A549 (cell line): ENCODE results near the gene ASAP2. TPM values are rescaled to one million over a fixed set of nuclear protein-coding genes. Genes with fewer than 3 reads are reported as not detected.

ENCODE experiments used
- ATAC-seq, 2 experiments: fragments of 200-7000 bp in 1 of 2; fragments of >200 bp in 1 of 2; cut with Nextera tagmentation in 1 of 2; cut with Tn5 transposase in 1 of 2; 3 replicates each; pipeline versions ENCODE4 v1.8.0 to v1.9.1; 2018 to 2020; ENCODE audit warnings: mild to moderate bottlenecking in 1 of 2, moderate library complexity in 1 of 2
- CTCF ChIA-PET: fragments of 300-600 bp; sonication (Branson Sonifier 250); formaldehyde crosslinking; extraction: SDS; loops from one replicate; lab custom pipeline; 2021; ENCODE audit warnings: antibody characterized with exemption, inconsistent platforms; lab: Yijun Ruan, JAX
- POLR2A ChIA-PET: fragments of 350-600 bp; formaldehyde crosslinking; extraction: SDS; loops from one replicate; lab custom pipeline; 2021; ENCODE audit warnings: antibody characterized with exemption, inconsistent platforms; lab: Yijun Ruan, JAX
- DNase-seq, 2 experiments: peaks; one replicate each; pipeline versions ENCODE4 v3.0.0 to v3.0.0-alpha.2; 2011 to 2016; ENCODE audit warnings: low read depth in 1 of 2, low spot score in 1 of 2
- FAIRE-seq: peaks from 2 replicates; lab custom pipeline; 2011; peaks lifted over from hg19 to GRCh38; lab: Jason Lieb, UNC
- H3K27ac ChIP-seq, 2 experiments: fragments of >200 bp; sonication (Bioruptor Twin); formaldehyde crosslinking; 3 replicates each; pipeline ENCODE4 v1.5.1; 2016 to 2017
- H3K4me1 ChIP-seq: fragments of >200 bp; sonication (Bioruptor Twin); formaldehyde crosslinking; 3 replicates; pipeline ENCODE4 v1.6.1; 2016
- H3K4me2 ChIP-seq: fragments of >200 bp; sonication (Bioruptor Twin); formaldehyde crosslinking; 3 replicates; pipeline ENCODE4 v1.6.1; 2016
- H3K4me3 ChIP-seq: fragments of >200 bp; sonication (Bioruptor Twin); formaldehyde crosslinking; 3 replicates; pipeline ENCODE4 v1.5.1; 2016
- H3K9me3 ChIP-seq: fragments of >200 bp; sonication (Bioruptor Twin); formaldehyde crosslinking; 3 replicates; pipeline ENCODE4 v1.6.1; 2016
- BHLHE40 ChIP-seq: IDR thresholded peaks from 2 replicates; pipeline ENCODE4 v1.6.1; 2012; ENCODE audit warnings: low read depth, low read length, inconsistent platforms
- CHD2 ChIP-seq: fragments of 150-350 bp; IDR thresholded peaks from 2 replicates; pipeline ENCODE4 v1.6.1; 2014; ENCODE audit warnings: low read length; ENCODE audit not compliant: partially characterized antibody
- CHD4 ChIP-seq: fragments of 200-600 bp; sonication (generic); IDR thresholded peaks from 2 replicates; pipeline ENCODE4 v1.6.1; 2016; ENCODE audit warnings: antibody characterized with exemption, mild to moderate bottlenecking, borderline replicate concordance
- EHMT2 ChIP-seq: fragments of 200-600 bp; sonication (generic); IDR thresholded peaks from 2 replicates; pipeline ENCODE4 v1.6.1; 2016; ENCODE audit warnings: antibody characterized with exemption, low read depth, mild to moderate bottlenecking, moderate library complexity
- ESRRA ChIP-seq: fragments of 150-350 bp; IDR thresholded peaks from 2 replicates; pipeline ENCODE4 v1.6.1; 2014; ENCODE audit warnings: mild to moderate bottlenecking, low read length, borderline replicate concordance
- FOSB ChIP-seq: fragments of 250-450 bp; sonication (Bioruptor Pico); IDR thresholded peaks from 2 replicates; pipeline ENCODE4 v1.5.0; 2020; ENCODE audit warnings: mild to moderate bottlenecking, moderate library complexity
- FOSL2 ChIP-seq, 2 experiments: fragments of 450-650 bp in 1 of 2; fragments of >200 bp in 1 of 2; sonication (Bioruptor Twin) in 1 of 2; formaldehyde crosslinking; IDR thresholded peaks; 2 replicates each; pipeline versions ENCODE4 v1.5.0 to v1.6.1; 2016 to 2020; ENCODE audit warnings: mild to moderate bottlenecking in 1 of 2, moderate library complexity in 1 of 2
- FOXS1 ChIP-seq: fragments of 250-450 bp; sonication (Bioruptor Pico); IDR thresholded peaks from 2 replicates; pipeline ENCODE4 v1.5.0; 2020; ENCODE audit warnings: mild to moderate bottlenecking, moderate library complexity
- GATA3 ChIP-seq: IDR thresholded peaks from 2 replicates; pipeline ENCODE4 v1.6.1; 2012; ENCODE audit warnings: borderline replicate concordance
- HDAC2 ChIP-seq: fragments of 200-600 bp; sonication (generic); IDR thresholded peaks from 2 replicates; pipeline ENCODE4 v1.6.1; 2016
- HES2 ChIP-seq: fragments of >200 bp; sonication (Bioruptor Twin); formaldehyde crosslinking; IDR thresholded peaks from 2 replicates; pipeline ENCODE4 v1.6.1; 2016
- HOXB13 ChIP-seq: fragments of 250-450 bp; sonication (Bioruptor Pico); IDR thresholded peaks from 2 replicates; pipeline ENCODE4 v1.5.0; 2020; ENCODE audit warnings: low read depth, mild to moderate bottlenecking, moderate library complexity
- JUN ChIP-seq, 2 experiments: fragments of >200 bp; sonication (Bioruptor Twin); formaldehyde crosslinking; IDR thresholded peaks; 2 replicates in 1 of 2; 3 replicates in 1 of 2; pipeline ENCODE4 v1.6.1; 2016 to 2017
- JUNB ChIP-seq: fragments of >200 bp; sonication (Bioruptor Twin); formaldehyde crosslinking; IDR thresholded peaks from 2 replicates; pipeline ENCODE4 v1.6.1; 2016
- KDM5A ChIP-seq: fragments of 200-600 bp; sonication (generic); IDR thresholded peaks from 2 replicates; pipeline ENCODE4 v1.6.1; 2016; ENCODE audit warnings: antibody characterized with exemption, mild to moderate bottlenecking
- MYC ChIP-seq: IDR thresholded peaks from 2 replicates; pipeline ENCODE4 v1.6.1; 2012; ENCODE audit warnings: mild to moderate bottlenecking, inconsistent platforms, low read length, improper control_type of control experiment, borderline replicate concordance
- NPAS2 ChIP-seq: fragments of 250-450 bp; sonication (Bioruptor Pico); IDR thresholded peaks from 2 replicates; pipeline ENCODE4 v1.8.0; 2022; ENCODE audit warnings: mild to moderate bottlenecking, moderate library complexity, borderline replicate concordance
- POLR2A ChIP-seq: IDR thresholded peaks from 2 replicates; pipeline ENCODE4 v1.6.1; 2012; ENCODE audit warnings: mild to moderate bottlenecking, low read length
- RCOR1 ChIP-seq: fragments of 150-350 bp; IDR thresholded peaks from 2 replicates; pipeline ENCODE4 v1.6.1; 2014; ENCODE audit warnings: antibody characterized with exemption, low read length, low read depth
- RFX5 ChIP-seq: fragments of 450-650 bp; IDR thresholded peaks from 2 replicates; pipeline ENCODE4 v1.7.1; 2014; ENCODE audit warnings: antibody characterized with exemption, mild to moderate bottlenecking, moderate library complexity
- SMC3 ChIP-seq: fragments of >200 bp; sonication (Bioruptor Twin); formaldehyde crosslinking; IDR thresholded peaks from 3 replicates; pipeline ENCODE4 v1.6.1; 2018; ENCODE audit warnings: inconsistent platforms
- SREBF2 ChIP-seq: fragments of 450-650 bp; IDR thresholded peaks from 2 replicates; pipeline ENCODE4 v1.6.1; 2014; ENCODE audit warnings: mild to moderate bottlenecking, moderate library complexity
- TP53 ChIP-seq: fragments of 250-450 bp; sonication (Bioruptor Pico); IDR thresholded peaks from 2 replicates; pipeline ENCODE4 v1.5.0; 2021; ENCODE audit warnings: mild to moderate bottlenecking, moderate library complexity
- WGBS: methylation state at CpG from one replicate; pipeline ENCODE4 v1.1.6; 2017; ENCODE audit errors: missing lambda C conversion rate; 5-methylcytosine and 5-hydroxymethylcytosine counted together
- polyA plus RNA-seq, 4 experiments: library from polyadenylated mRNA; depleted of rRNA in 3 of 4; stranded (reverse); fragments of >200 nt; fragmentation: RNase III in 1 of 4; extraction: RNeasy Plus Mini Kit Qiagen cat#74134 plus additional on column Dnase treatment in 1 of 4; gene quantifications; 2 replicates in 3 of 4; 3 replicates in 1 of 4; pipeline ENCODE4 v1.2.3, GENCODE V29; 2011 to 2017
- TF ChIP-seq, protein P1 (sequence below): IDR thresholded peaks from 2 replicates; pipeline ENCODE4 v1.6.1; 2012
- TF ChIP-seq, protein P2 (sequence below): IDR thresholded peaks from 2 replicates; pipeline ENCODE4 v1.6.1; 2012; ENCODE audit warnings: low read depth, borderline replicate concordance
- TF ChIP-seq, protein P3 (sequence below): fragments of >200 bp; sonication (Bioruptor Twin); formaldehyde crosslinking; IDR thresholded peaks from 3 replicates; pipeline ENCODE4 v1.5.1; 2016
- TF ChIP-seq, protein P4 (sequence below): fragments of 200-600 bp; sonication (generic); IDR thresholded peaks from 2 replicates; pipeline ENCODE4 v1.6.1; 2016; ENCODE audit warnings: antibody characterized with exemption, mild to moderate bottlenecking, moderate library complexity
- TF ChIP-seq, protein P5 (sequence below): fragments of 250-450 bp; sonication (Bioruptor Pico); IDR thresholded peaks from 2 replicates; pipeline ENCODE4 v1.5.0; 2020; ENCODE audit warnings: low read depth, mild to moderate bottlenecking, moderate library complexity

ASAP2 gene
- polyA plus RNA-seq, 2 of the 4 experiments (the other 2 are of a cell fraction): 17.8 to 27.9 TPM

GRCh38 chr2:9422321-9423099 is 215.9 kb downstream of the ASAP2 start (continued):
- TF ChIP-seq, protein P1, sequence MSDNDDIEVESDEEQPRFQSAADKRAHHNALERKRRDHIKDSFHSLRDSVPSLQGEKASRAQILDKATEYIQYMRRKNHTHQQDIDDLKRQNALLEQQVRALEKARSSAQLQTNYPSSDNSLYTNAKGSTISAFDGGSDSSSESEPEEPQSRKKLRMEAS: peak; percentile 89
- TF ChIP-seq, all 56 proteins: peak for 5

DNA sequence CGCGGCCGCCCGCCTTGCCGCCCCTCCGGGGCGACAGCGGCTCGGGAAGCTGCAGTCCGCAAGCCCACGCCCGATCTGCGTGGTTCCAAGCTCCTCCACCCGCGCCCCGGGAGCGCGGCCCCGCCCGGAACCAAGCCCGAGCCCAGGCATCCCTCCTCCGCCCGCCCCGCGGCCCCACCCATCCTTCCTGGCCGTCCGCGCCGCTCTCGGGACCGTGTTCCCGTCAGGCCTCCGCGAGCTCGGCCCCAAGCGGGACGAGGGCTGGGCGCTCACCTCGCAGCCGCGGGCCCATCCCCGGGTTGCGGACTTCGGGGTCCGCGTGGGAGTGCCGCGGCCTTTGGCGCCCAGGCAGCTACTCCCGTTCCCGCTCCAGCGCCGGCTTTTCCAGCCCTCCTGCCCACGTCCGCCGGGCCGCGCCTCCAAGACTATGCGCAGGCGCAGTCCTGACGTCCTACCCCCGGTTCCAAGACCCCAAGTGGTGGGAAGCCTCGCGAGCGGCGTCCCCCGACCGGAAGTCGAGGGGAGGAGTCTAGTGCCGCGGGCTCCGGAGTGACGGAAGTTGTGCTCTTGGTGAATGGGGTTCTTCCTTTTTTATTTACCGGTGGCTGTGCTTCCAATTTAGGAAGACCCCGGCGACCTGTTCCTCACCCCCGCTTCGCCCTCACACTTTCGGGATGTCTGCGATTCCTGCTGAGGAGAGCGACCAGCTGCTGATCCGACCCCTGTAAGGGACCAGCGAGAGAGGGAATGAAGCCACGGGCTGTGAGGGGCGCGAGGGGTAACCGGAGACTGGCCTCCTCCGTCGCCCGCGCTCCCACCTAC is 216.7 kb downstream of the ASAP2 start, which contains the start of the genes CPSF3 and ITGB1BP1:
Gene CPSF3 (plus strand): TSS at position 555 of the 822 bp plus-strand sequence. CDS start 120 bp downstream, at position 675.
Gene ITGB1BP1 (minus strand): TSS at position 429 of the 822 bp plus-strand sequence. CDS start 4,831 bp downstream, outside the sequence.
- peak within 1 kb of the TSS; percentile 81 for H3K4me3 ChIP-seq
- peak within 1 kb of the TSS; percentile 92 for H3K4me2 ChIP-seq
- peaks cover 19% of the 10 kb centered on the region for H3K4me1 ChIP-seq
- ATAC-seq (peak; percentile 91 to 95), FAIRE-seq (no peak), DNase-seq (peak; percentile 99)
- under 1% methylated on average over 52 of the region's 91 CpGs for whole genome bisulfite sequencing
- CTCF ChIA-PET: interaction anchor here (0.6 to 4.1 kb wide), 14 partner anchors 10 to 285 kb away, joined by 3 to 28 read pairs (median 5); no protein-coding TSS in a partner anchor
- H3K9me3 ChIP-seq: no peaks in the 10 kb centered on the region
- peak within 1 kb of the TSS; percentile 94 to 98 for H3K27ac ChIP-seq
- POLR2A ChIA-PET: interaction anchor here (0.6 to 2.1 kb wide), 8 partner anchors 12 to 215 kb away, joined by 3 to 11 read pairs (median 3); partner anchors contain the start of genes ADAM17 and YWHAQ
- TF ChIP-seq BHLHE40: no peak
- TF ChIP-seq RFX5: peak; percentile 72
- peak; percentile 82 for TF ChIP-seq KDM5A
- TF ChIP-seq, protein P1: peak; percentile 79
- TF ChIP-seq JUNB: no peak
- TF ChIP-seq POLR2A: peak; percentile 52
- TF ChIP-seq JUN (IDR thresholded peaks at IDR 0.05): peak; percentile 73 to 86; a peak in 3 of 5 replicates
- TF ChIP-seq HES2: no peak
- no peak for TF ChIP-seq GATA3
- TF ChIP-seq, protein P2, sequence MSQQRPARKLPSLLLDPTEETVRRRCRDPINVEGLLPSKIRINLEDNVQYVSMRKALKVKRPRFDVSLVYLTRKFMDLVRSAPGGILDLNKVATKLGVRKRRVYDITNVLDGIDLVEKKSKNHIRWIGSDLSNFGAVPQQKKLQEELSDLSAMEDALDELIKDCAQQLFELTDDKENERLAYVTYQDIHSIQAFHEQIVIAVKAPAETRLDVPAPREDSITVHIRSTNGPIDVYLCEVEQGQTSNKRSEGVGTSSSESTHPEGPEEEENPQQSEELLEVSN: peak; percentile 70; the same call in 1 of the 2 replicates
- no peak; the same call in 1 of the 2 replicates for TF ChIP-seq TP53 (CRISPR knock-in tag)
- no peak; the same call in 2 of the 3 replicates for TF ChIP-seq SMC3
- no peak for TF ChIP-seq NPAS2
- no peak for TF ChIP-seq FOXS1 (CRISPR knock-in tag)
- peak; percentile 68; the same call in 1 of the 2 replicates for TF ChIP-seq MYC
- TF ChIP-seq, protein P3, sequence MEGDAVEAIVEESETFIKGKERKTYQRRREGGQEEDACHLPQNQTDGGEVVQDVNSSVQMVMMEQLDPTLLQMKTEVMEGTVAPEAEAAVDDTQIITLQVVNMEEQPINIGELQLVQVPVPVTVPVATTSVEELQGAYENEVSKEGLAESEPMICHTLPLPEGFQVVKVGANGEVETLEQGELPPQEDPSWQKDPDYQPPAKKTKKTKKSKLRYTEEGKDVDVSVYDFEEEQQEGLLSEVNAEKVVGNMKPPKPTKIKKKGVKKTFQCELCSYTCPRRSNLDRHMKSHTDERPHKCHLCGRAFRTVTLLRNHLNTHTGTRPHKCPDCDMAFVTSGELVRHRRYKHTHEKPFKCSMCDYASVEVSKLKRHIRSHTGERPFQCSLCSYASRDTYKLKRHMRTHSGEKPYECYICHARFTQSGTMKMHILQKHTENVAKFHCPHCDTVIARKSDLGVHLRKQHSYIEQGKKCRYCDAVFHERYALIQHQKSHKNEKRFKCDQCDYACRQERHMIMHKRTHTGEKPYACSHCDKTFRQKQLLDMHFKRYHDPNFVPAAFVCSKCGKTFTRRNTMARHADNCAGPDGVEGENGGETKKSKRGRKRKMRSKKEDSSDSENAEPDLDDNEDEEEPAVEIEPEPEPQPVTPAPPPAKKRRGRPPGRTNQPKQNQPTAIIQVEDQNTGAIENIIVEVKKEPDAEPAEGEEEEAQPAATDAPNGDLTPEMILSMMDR: no peak; the same call in 2 of the 3 replicates
- TF ChIP-seq, protein P4, sequence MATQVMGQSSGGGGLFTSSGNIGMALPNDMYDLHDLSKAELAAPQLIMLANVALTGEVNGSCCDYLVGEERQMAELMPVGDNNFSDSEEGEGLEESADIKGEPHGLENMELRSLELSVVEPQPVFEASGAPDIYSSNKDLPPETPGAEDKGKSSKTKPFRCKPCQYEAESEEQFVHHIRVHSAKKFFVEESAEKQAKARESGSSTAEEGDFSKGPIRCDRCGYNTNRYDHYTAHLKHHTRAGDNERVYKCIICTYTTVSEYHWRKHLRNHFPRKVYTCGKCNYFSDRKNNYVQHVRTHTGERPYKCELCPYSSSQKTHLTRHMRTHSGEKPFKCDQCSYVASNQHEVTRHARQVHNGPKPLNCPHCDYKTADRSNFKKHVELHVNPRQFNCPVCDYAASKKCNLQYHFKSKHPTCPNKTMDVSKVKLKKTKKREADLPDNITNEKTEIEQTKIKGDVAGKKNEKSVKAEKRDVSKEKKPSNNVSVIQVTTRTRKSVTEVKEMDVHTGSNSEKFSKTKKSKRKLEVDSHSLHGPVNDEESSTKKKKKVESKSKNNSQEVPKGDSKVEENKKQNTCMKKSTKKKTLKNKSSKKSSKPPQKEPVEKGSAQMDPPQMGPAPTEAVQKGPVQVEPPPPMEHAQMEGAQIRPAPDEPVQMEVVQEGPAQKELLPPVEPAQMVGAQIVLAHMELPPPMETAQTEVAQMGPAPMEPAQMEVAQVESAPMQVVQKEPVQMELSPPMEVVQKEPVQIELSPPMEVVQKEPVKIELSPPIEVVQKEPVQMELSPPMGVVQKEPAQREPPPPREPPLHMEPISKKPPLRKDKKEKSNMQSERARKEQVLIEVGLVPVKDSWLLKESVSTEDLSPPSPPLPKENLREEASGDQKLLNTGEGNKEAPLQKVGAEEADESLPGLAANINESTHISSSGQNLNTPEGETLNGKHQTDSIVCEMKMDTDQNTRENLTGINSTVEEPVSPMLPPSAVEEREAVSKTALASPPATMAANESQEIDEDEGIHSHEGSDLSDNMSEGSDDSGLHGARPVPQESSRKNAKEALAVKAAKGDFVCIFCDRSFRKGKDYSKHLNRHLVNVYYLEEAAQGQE: peak; percentile 86
- TF ChIP-seq, protein P5, sequence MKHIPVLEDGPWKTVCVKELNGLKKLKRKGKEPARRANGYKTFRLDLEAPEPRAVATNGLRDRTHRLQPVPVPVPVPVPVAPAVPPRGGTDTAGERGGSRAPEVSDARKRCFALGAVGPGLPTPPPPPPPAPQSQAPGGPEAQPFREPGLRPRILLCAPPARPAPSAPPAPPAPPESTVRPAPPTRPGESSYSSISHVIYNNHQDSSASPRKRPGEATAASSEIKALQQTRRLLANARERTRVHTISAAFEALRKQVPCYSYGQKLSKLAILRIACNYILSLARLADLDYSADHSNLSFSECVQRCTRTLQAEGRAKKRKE (CRISPR knock-in tag): no peak
- no peak for TF ChIP-seq FOSL2 (IDR thresholded peaks at IDR 0.05)
- no peak for TF ChIP-seq FOSL2 (CRISPR knock-in tag; IDR thresholded peaks at IDR 0.05)
- no peak for TF ChIP-seq SREBF2
- TF ChIP-seq RCOR1: no peak
- TF ChIP-seq ESRRA: no peak
- TF ChIP-seq CHD2: peak; percentile 90
- no peak for TF ChIP-seq HDAC2
- TF ChIP-seq CHD4: no peak
- no peak for TF ChIP-seq FOSB
- TF ChIP-seq HOXB13: no peak
- TF ChIP-seq EHMT2: no peak
